Kidney epithelial cell (primary cell): Measurements from ENCODE around the gene FPGS. TPM values are rescaled to one million over a fixed set of nuclear protein-coding genes. Genes with fewer than 3 reads are reported as not detected.
"Not testable (repeated sequence)": the region's sequence is repeated elsewhere in the genome, so short reads cannot be mapped to it uniquely, and the experiment has no call there.

Experiments
- DNase-seq: peaks from one replicate; pipeline ENCODE4 v3.0.0-alpha.2; 2010; ENCODE audit warnings: low read depth
- H3K27me3 ChIP-seq: 2 replicates; pipeline ENCODE4 v1.6.0; 2011; ENCODE audit warnings: low read length; ENCODE audit not compliant: control insufficient read depth, insufficient read depth
- H3K36me3 ChIP-seq: 2 replicates; pipeline ENCODE4 v1.5.1; 2011; ENCODE audit warnings: low read length; ENCODE audit not compliant: control insufficient read depth, insufficient read depth
- H3K4me3 ChIP-seq: 2 replicates; pipeline ENCODE4 v1.5.1; 2011; ENCODE audit warnings: low read depth, mild to moderate bottlenecking, control low read depth, low read length
- CTCF ChIP-seq: IDR thresholded peaks from 2 replicates; pipeline ENCODE4 v1.5.1; 2011; ENCODE audit warnings: mild to moderate bottlenecking, moderate library complexity, low read length, control low read depth, inconsistent platforms; ENCODE audit not compliant: insufficient read depth, poor library complexity, severe bottlenecking
- total RNA-seq: library from RNA; depleted of rRNA; stranded (reverse); fragments of >200 nt; gene quantifications from 2 replicates; pipeline ENCODE4 v1.2.3, GENCODE V29; 2015

FPGS gene
- total RNA-seq, 1 donor from 2014 or later, result 92.5 TPM

- TF ChIP-seq CTCF, result no peak
- no peak for DNase-seq
Observed at GRCh38 chr9:127778280-127779135, 24.2 kb upstream of the FPGS start, which contains the start of gene SH2D3C. TSS of gene SH2D3C (minus strand) at chr9:127778666. CDS start at chr9:127778627, 39 bp downstream.

GRCh38 chr9:127779136-127779981 lies 23.3 kb upstream of the FPGS start:
- Histone ChIP-seq H3K36me3 (no peaks in the 10 kb centered on the region), H3K4me3 (no peak overlapping the region), H3K27me3 (peaks cover 5% of the 10 kb centered on the region)
- TF ChIP-seq CTCF, result no peak
- DNase-seq, result no peak

More at GRCh38 chr9:127778280-127779135, 24.2 kb upstream of the FPGS start, which contains the start of gene SH2D3C:
- no peak within 1 kb of the TSS for H3K4me3 ChIP-seq
- peaks cover 10% of the 10 kb centered on the region for H3K27me3 ChIP-seq
- no peaks in the 10 kb centered on the region for H3K36me3 ChIP-seq

GRCh38 chr9:127780126-127780885 lies 22.4 kb upstream of the FPGS start:
- no peaks in the 10 kb centered on the region for H3K36me3 ChIP-seq
- peaks cover 5% of the 10 kb centered on the region for H3K27me3 ChIP-seq
- DNase-seq, result no peak
- no peak overlapping the region for H3K4me3 ChIP-seq
- no peak for TF ChIP-seq CTCF

- not testable (repeated sequence) for H3K4me3 ChIP-seq, DNase-seq, H3K27me3 ChIP-seq, H3K36me3 ChIP-seq
Observed at GRCh38 chr9:127780909-127781308, 21.8 kb upstream of the FPGS start.

GRCh38 chr9:127781806-127782205 lies 20.9 kb upstream of the FPGS start:
- no peak for DNase-seq
- peaks cover under 1% of the 10 kb centered on the region for H3K27me3 ChIP-seq
- no peak for TF ChIP-seq CTCF

More at GRCh38 chr9:127781806-127782205, 20.9 kb upstream of the FPGS start:
- H3K4me3 ChIP-seq, result no peak overlapping the region
- H3K36me3 ChIP-seq, result no peaks in the 10 kb centered on the region
